Endothelial cell of umbilical vein (primary cell): ENCODE measurements around the gene EXOC6B. TPM values are rescaled to one million over a fixed set of nuclear protein-coding genes. Genes with fewer than 3 reads are reported as not detected.

Experiments
- BruUV-seq: library from RNA; stranded (reverse); fragments of 400-500 nt; replicated peaks from 2 replicates; lab custom pipeline; 2021; lab: Mats Ljungman, UMichigan
- CTCF ChIA-PET: fragments of 300-600, 350-600 bp; sonication (Branson Sonifier 250); formaldehyde crosslinking; loops from one replicate; lab custom pipeline; 2021; ENCODE audit warnings: antibody characterized with exemption, inconsistent platforms; lab: Charles Lee
- POLR2A ChIA-PET: fragments of 300-600, 350-600 bp; sonication (Branson Sonifier 250); formaldehyde crosslinking; loops from one replicate; lab custom pipeline; 2021; ENCODE audit warnings: antibody characterized with exemption, inconsistent platforms; lab: Charles Lee
- DNase-seq: peaks from one replicate; pipeline ENCODE4 v3.0.0-alpha.2; 2011; ENCODE audit warnings: low read depth, low spot score
- FAIRE-seq: peaks from 2 replicates; lab custom pipeline; 2011; peaks lifted over from hg19 to GRCh38; lab: Jason Lieb, UNC
- H2AFZ ChIP-seq: 2 replicates; pipeline ENCODE4 v1.6.0; 2012; ENCODE audit warnings: low read depth, low read length, control low read depth, inconsistent platforms
- H3K27ac ChIP-seq: 2 replicates; pipeline ENCODE4 v1.5.1; 2011; ENCODE audit warnings: low read depth, mild to moderate bottlenecking, control low read depth, low read length, moderate library complexity; ENCODE audit not compliant: insufficient read depth
- H3K27me3 ChIP-seq, 2 experiments: 2 replicates each; pipeline versions ENCODE4 v1.6.0 to v1.6.1; 2011; ENCODE audit warnings: low read length in 2 of 2, mixed read lengths in 1 of 2; ENCODE audit not compliant: control insufficient read depth in 2 of 2, insufficient read depth in 2 of 2
- H3K36me3 ChIP-seq, 2 experiments: 2 replicates in 1 of 2; 3 replicates in 1 of 2; pipeline ENCODE4 v1.5.1; 2011; ENCODE audit warnings: low read length in 2 of 2, mild to moderate bottlenecking in 1 of 2, moderate library complexity in 1 of 2; ENCODE audit not compliant: control insufficient read depth in 2 of 2, insufficient read depth in 2 of 2; ENCODE audit errors: extremely low read depth in 1 of 2
- H3K4me1 ChIP-seq: 3 replicates; pipeline ENCODE4 v1.5.1; 2011; ENCODE audit warnings: mild to moderate bottlenecking, low read length; ENCODE audit not compliant: control insufficient read depth, insufficient read depth; ENCODE audit errors: extremely low read depth
- H3K4me2 ChIP-seq: 2 replicates; pipeline ENCODE4 v1.6.1; 2011; ENCODE audit warnings: low read length, control low read depth, mixed read lengths; ENCODE audit not compliant: insufficient read depth
- H3K4me3 ChIP-seq, 3 experiments: fragments of 200-600 bp in 1 of 3; sonication (generic), shearing (Covaris generic) in 1 of 3; replicated peaks in 1 of 3; 2 replicates each; pipeline ENCODE4 v1.5.1; 2011 to 2016; ENCODE audit warnings: control low read depth in 3 of 3, low read length in 3 of 3, mild to moderate bottlenecking in 2 of 3, inconsistent platforms in 1 of 3, low read depth in 1 of 3, moderate library complexity in 1 of 3; ENCODE audit not compliant: insufficient read depth in 1 of 3
- H3K79me2 ChIP-seq: 2 replicates; pipeline ENCODE4 v1.6.0; 2012; ENCODE audit warnings: low read length, inconsistent platforms; ENCODE audit not compliant: control insufficient read depth, insufficient read depth
- H3K9ac ChIP-seq: replicated peaks from 2 replicates; pipeline ENCODE3; 2011; ENCODE audit warnings: low read length, control low read depth; ENCODE audit not compliant: insufficient read depth; ENCODE audit errors: extremely low read depth
- H3K9me1 ChIP-seq: replicated peaks from 3 replicates; pipeline ENCODE4 v1.6.0; 2011; ENCODE audit warnings: mild to moderate bottlenecking, low read length; ENCODE audit not compliant: control insufficient read depth, insufficient read depth; ENCODE audit errors: extremely low read depth
- H3K9me3 ChIP-seq: replicated peaks from 2 replicates; pipeline ENCODE4 v1.5.1; 2012; ENCODE audit warnings: low read length, inconsistent platforms; ENCODE audit not compliant: control insufficient read depth, insufficient read depth
- H4K20me1 ChIP-seq: replicated peaks from 2 replicates; pipeline ENCODE3; 2011; ENCODE audit warnings: mild to moderate bottlenecking, low read length; ENCODE audit not compliant: control insufficient read depth, insufficient read depth; ENCODE audit errors: extremely low read depth
- CTCF ChIP-seq, 2 donors: IDR thresholded peaks; 1 replicate in 1 of 2; 2 replicates in 1 of 2; pipeline ENCODE4 v1.5.1; 2011; ENCODE audit warnings: low read length in 2 of 2, mild to moderate bottlenecking in 2 of 2, moderate library complexity in 2 of 2, control low read depth in 1 of 2, inconsistent platforms in 1 of 2, low read depth in 1 of 2; ENCODE audit not compliant: insufficient read depth in 1 of 2; ENCODE audit errors: extremely low read depth in 1 of 2
- EZH2 ChIP-seq: IDR thresholded peaks from 2 replicates; pipeline ENCODE4 v1.6.1; 2012; ENCODE audit warnings: borderline replicate concordance, low read depth, mild to moderate bottlenecking, moderate library complexity, low read length, inconsistent platforms; ENCODE audit not compliant: severe bottlenecking
- FOS ChIP-seq: IDR thresholded peaks from 2 replicates; pipeline ENCODE4 v1.6.1; 2011; ENCODE audit warnings: mild to moderate bottlenecking, low read length, moderate library complexity, borderline replicate concordance; ENCODE audit not compliant: insufficient read depth
- GATA2 ChIP-seq: IDR thresholded peaks from 2 replicates; pipeline ENCODE4 v1.7.0; 2011; ENCODE audit warnings: low read depth, mild to moderate bottlenecking, moderate library complexity, mixed read lengths, low read length; ENCODE audit not compliant: insufficient read length, insufficient read depth
- JUN ChIP-seq: IDR thresholded peaks from 2 replicates; pipeline ENCODE4 v1.6.1; 2011; ENCODE audit warnings: borderline replicate concordance, low read depth; ENCODE audit not compliant: insufficient read length, insufficient read depth
- MAX ChIP-seq: IDR thresholded peaks from 2 replicates; pipeline ENCODE4 v1.6.1; 2011; ENCODE audit not compliant: insufficient read depth, insufficient read length
- MYC ChIP-seq: IDR thresholded peaks from one replicate; pipeline ENCODE4 v1.6.1; 2011; ENCODE audit warnings: mild to moderate bottlenecking, low read depth, low read length
- POLR2A ChIP-seq: IDR thresholded peaks from 2 replicates; pipeline ENCODE4 v1.6.1; 2012; ENCODE audit warnings: low read depth, mild to moderate bottlenecking, control low read depth, low read length
- POLR2AphosphoS5 ChIP-seq: IDR thresholded peaks from 2 replicates; pipeline ENCODE4 v1.6.1; 2012; ENCODE audit warnings: low read depth, mild to moderate bottlenecking, control low read depth, low read length, moderate library complexity; ENCODE audit not compliant: insufficient read depth
- dilution Hi-C: fragments of 300-500 bp; cut with MboI; formaldehyde crosslinking; loops from one replicate; pipeline ENCODE4 v1.15.0; 2019; ENCODE audit warnings: low sequenced_read_pairs; ENCODE audit not compliant: extremely low pct_ligation_motif_present
- intact Hi-C: fragments of 100-400 bp; cut with micrococcal nuclease; formaldehyde crosslinking; loops from one replicate; pipeline ENCODE4 v1.10.0; 2022
- polyA plus RNA-seq, 4 experiments: library from polyadenylated mRNA; depleted of rRNA in 3 of 4; stranded (reverse) in 3 of 4; unstranded in 1 of 4; fragments of >200 nt; gene quantifications; 2 replicates each; pipeline versions ENCODE4 v1.2.1 to v1.2.3, GENCODE V29; 2011 to 2012; ENCODE audit warnings: missing spikeins in 1 of 4
- total RNA-seq: library from RNA; stranded (reverse); gene quantifications from 2 replicates; pipeline ENCODE4 v1.2.3, GENCODE V29; 2021

The EXOC6B gene
- total and polyA plus RNA-seq, 2 donors (not counting 3 experiments of a cell fraction or from before 2014, with no cell fraction given), result 10.8 to 34.8 TPM

GRCh38 chr2:72513011-72513410 lies 312.8 kb downstream of the EXOC6B start:
- TF ChIP-seq GATA2 (no peak), CTCF (IDR thresholded peaks at IDR 0.05; ENCODE audit: extremely low read depth in 1 of 2, insufficient read depth in 1 of 2, low read depth in 1 of 2, low read length in 2 of 2) (no peak), POLR2A (no peak), JUN (no peak), POLR2AphosphoS5 (no peak), MAX (no peak), FOS (no peak), MYC (no peak), EZH2 (no peak)
- H3K9me1 ChIP-seq, result no peaks in the 10 kb centered on the region
- H3K9ac ChIP-seq, result no peak overlapping the region
- no peak for FAIRE-seq
- no peak overlapping the region for H3K4me3 ChIP-seq
- no peaks in the 10 kb centered on the region for H4K20me1 ChIP-seq
- H3K27me3 ChIP-seq, result no peaks in the 10 kb centered on the region
- ChIA-PET CTCF (no interaction called here), POLR2A (no interaction called here)
- no peak overlapping the region for H3K4me2 ChIP-seq
- BruUV-seq, result no TSS peak
- H3K36me3 ChIP-seq, result no peaks in the 10 kb centered on the region
- no peak overlapping the region for H3K27ac ChIP-seq
- no peaks in the 10 kb centered on the region for H3K79me2 ChIP-seq
- DNase-seq, result no peak
- H3K9me3 ChIP-seq, result no peaks in the 10 kb centered on the region
- dilution Hi-C loops (no loop called here), intact Hi-C loops (no loop called here)
- H3K4me1 ChIP-seq, result no peaks in the 10 kb centered on the region
- H2AFZ ChIP-seq, result no peak overlapping the region
